Neutrophil (primary cell): Measurements from ENCODE around the gene SELPLG.
"Not testable (repeated sequence)": the region's sequence is repeated elsewhere in the genome, so short reads cannot be mapped to it uniquely, and the experiment has no call there.

Experiments used
- H3K27ac ChIP-seq: fragments of 200-600 bp; sonication (generic); 2 replicates; pipeline ENCODE4 v1.5.1; 2016; ENCODE audit warnings: mild to moderate bottlenecking, moderate library complexity
- H3K27me3 ChIP-seq: fragments of 200-600 bp; sonication (generic); 2 replicates; pipeline ENCODE4 v1.6.0; 2016; ENCODE audit warnings: mild to moderate bottlenecking
- H3K36me3 ChIP-seq: fragments of 200-600 bp; sonication (generic); 2 replicates; pipeline ENCODE4 v1.5.1; 2017
- H3K4me1 ChIP-seq, 2 experiments: fragments of 200-600 bp in 1 of 2; sonication (generic) in 1 of 2; 1 replicate in 1 of 2; 2 replicates in 1 of 2; pipeline versions ENCODE4 v1.5.1 to v1.6.1; 2013 to 2016; ENCODE audit warnings: low read depth in 1 of 2, low read length in 1 of 2, mild to moderate bottlenecking in 1 of 2, moderate library complexity in 1 of 2; ENCODE audit not compliant: control insufficient read depth in 1 of 2, insufficient read depth in 1 of 2
- H3K4me3 ChIP-seq, 2 experiments: fragments of 200-600 bp in 1 of 2; sonication (generic) in 1 of 2; 1 replicate in 1 of 2; 2 replicates in 1 of 2; pipeline ENCODE4 v1.5.1; 2013 to 2016; ENCODE audit warnings: low read depth in 1 of 2, low read length in 1 of 2, mild to moderate bottlenecking in 1 of 2, moderate library complexity in 1 of 2
- H3K9me3 ChIP-seq: fragments of 200-600 bp; sonication (generic); 2 replicates; pipeline ENCODE4 v1.5.1; 2016
- TF ChIP-seq, protein P1 (sequence below): fragments of 200-600 bp; sonication (generic); IDR thresholded peaks from 2 replicates; pipeline ENCODE4 v1.5.1; 2016; ENCODE audit warnings: antibody characterized with exemption

SELPLG gene

DNA sequence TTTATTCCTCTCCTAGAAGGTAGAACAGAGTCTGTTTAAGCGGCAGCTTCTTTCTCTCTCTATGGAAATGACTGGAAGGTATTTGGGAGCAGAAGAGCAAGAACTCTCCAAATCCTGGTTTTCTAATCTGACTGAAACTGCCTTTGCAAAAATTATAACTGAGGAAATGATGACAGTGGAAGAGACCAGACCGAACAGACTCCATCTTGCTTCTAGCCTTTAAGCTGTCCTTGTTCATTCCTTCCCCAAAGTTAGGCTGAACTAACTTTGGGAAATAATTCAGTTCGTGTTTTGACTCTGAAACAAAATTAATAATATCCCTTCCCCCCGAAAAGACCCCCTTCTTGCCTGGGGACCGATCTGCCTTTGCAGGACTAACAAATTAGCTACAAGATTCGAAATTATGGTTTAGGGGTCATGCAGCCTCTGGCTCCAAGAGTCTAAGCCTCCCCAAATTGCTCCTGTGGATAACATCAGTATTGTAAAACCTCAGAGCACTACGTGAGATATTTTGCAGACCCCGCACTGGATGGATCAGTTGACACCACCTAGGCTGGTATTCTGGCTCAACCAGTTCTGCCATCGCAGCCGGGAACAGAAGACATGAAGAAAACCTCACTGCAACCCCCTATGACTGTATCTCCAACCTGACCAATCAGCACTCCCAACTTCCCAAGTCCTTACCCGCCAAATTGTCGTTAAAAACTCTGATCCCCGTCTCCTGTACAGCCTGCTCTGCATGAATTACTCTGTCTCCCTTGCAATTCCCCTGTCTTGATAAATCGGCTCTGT is 14.1 kb downstream of the SELPLG start:
- H3K27me3 ChIP-seq, result no peaks in the 10 kb centered on the region
- H3K4me3 ChIP-seq, result no peak overlapping the region
- TF ChIP-seq, protein P1, sequence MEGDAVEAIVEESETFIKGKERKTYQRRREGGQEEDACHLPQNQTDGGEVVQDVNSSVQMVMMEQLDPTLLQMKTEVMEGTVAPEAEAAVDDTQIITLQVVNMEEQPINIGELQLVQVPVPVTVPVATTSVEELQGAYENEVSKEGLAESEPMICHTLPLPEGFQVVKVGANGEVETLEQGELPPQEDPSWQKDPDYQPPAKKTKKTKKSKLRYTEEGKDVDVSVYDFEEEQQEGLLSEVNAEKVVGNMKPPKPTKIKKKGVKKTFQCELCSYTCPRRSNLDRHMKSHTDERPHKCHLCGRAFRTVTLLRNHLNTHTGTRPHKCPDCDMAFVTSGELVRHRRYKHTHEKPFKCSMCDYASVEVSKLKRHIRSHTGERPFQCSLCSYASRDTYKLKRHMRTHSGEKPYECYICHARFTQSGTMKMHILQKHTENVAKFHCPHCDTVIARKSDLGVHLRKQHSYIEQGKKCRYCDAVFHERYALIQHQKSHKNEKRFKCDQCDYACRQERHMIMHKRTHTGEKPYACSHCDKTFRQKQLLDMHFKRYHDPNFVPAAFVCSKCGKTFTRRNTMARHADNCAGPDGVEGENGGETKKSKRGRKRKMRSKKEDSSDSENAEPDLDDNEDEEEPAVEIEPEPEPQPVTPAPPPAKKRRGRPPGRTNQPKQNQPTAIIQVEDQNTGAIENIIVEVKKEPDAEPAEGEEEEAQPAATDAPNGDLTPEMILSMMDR, result no peak
- H3K4me1 ChIP-seq, result peaks cover 56 to 60% of the 10 kb centered on the region in 2 experiments
- peak overlapping the region; percentile 80 for H3K27ac ChIP-seq
- no peaks in the 10 kb centered on the region for H3K9me3 ChIP-seq
- peaks cover 54% of the 10 kb centered on the region for H3K36me3 ChIP-seq

GRCh38 chr12:108618953-108619274 is 14.8 kb downstream of the SELPLG start:
- not testable (repeated sequence) for H3K9me3 ChIP-seq, H3K4me3 ChIP-seq, H3K27me3 ChIP-seq
- Histone ChIP-seq H3K27ac (peak overlapping the region; percentile 80), H3K4me1 (peaks cover 56 to 60% of the 10 kb centered on the region in 2 experiments), H3K36me3 (peaks cover 49% of the 10 kb centered on the region)

DNA sequence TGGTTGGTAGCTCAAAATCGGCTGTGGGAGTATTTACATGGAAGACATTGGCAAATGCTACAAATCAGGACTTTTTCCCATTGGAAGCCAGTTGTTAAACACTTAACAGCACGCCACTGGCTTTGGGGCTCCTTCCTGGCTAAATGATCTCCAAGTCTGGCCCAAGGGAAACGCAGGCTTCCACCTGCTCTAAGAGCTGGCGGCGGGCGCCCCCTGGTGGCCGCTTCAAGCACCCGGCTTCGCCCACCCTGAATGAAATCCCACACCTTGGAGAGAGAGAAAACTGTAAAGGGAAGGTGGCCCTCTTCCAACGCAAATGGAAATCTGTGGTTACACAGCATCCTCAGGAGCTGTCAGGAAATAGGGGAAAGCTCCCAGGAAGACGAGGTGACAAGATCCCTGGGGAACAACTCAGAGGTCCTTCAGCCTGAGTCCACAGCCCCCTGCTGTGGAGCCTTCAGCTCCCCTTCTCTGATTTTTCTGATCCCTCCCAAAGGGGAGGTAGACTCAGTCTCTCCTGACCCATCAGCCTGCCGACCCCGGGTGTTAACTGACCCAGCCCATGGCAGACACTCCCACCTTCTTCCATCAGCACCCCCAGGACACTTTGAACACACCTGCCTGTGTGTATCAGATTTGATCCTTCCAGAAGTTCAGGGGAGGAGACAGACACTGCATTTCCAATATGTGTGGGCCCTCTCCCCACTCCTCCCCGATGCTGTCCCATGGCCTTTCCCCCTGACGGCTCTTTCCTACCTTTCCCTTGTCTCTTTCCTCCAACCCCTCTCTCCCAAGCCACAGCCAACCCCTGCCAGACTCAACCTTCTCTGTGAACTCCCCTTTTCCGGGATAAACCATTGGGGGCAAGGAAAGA is 15.4 kb downstream of the SELPLG start:
- H3K27ac ChIP-seq, result peak overlapping the region; percentile 45

GRCh38 chr12:108616941-108617858 is 16.5 kb downstream of the SELPLG start:
- Histone ChIP-seq H3K4me1 (peaks cover 45 to 49% of the 10 kb centered on the region in 2 experiments), H3K36me3 (peaks cover 32% of the 10 kb centered on the region), H3K27me3 (no peaks in the 10 kb centered on the region), H3K27ac (peak overlapping the region; percentile 45), H3K4me3 (no peak overlapping the region), H3K9me3 (no peaks in the 10 kb centered on the region)
- TF ChIP-seq, protein P1, result no peak

More for the DNA sequence above, 15.4 kb downstream of the SELPLG start:
- H3K27me3 ChIP-seq, result no peaks in the 10 kb centered on the region
- peaks cover 43% of the 10 kb centered on the region for H3K36me3 ChIP-seq
- TF ChIP-seq, protein P1, result peak; percentile 88
- peaks cover 56 to 60% of the 10 kb centered on the region in 2 experiments for H3K4me1 ChIP-seq
- peak overlapping the region in 1 of 2 experiments; percentile 25 for H3K4me3 ChIP-seq
- no peaks in the 10 kb centered on the region for H3K9me3 ChIP-seq

GRCh38 chr12:108616359-108616758 is 17.3 kb downstream of the SELPLG start:
- Histone ChIP-seq H3K27me3 (no peaks in the 10 kb centered on the region), H3K36me3 (peaks cover 24% of the 10 kb centered on the region), H3K4me1 (peaks cover 41 to 42% of the 10 kb centered on the region in 2 experiments), H3K4me3 (no peak overlapping the region), H3K9me3 (no peaks in the 10 kb centered on the region), H3K27ac (no peak overlapping the region)
- TF ChIP-seq, protein P1, result no peak
